ENCODE data around the gene COL5A2. TPM values are rescaled to one million over a fixed set of nuclear protein-coding genes. Genes with fewer than 3 reads are reported as not detected.

Gene COL5A2
- total and polyA plus RNA-seq, 8 donors, result 122 to 324 (median 210) TPM

GRCh38 chr2:189213250-189213649 is 33.7 kb upstream of the COL5A2 start:
- no peak for TF ChIP-seq CTCF (IDR thresholded peaks at IDR 0.05)
- Histone ChIP-seq H3K9me3 (no peaks in the 10 kb centered on the region), H3K27ac (no peak overlapping the region), H3K27me3 (no peaks in the 10 kb centered on the region), H3K36me3 (no peaks in the 10 kb centered on the region), H3K4me3 (no peak overlapping the region), H3K4me1 (peaks cover 0 to 6% of the 10 kb centered on the region in 2 donors)
- ATAC-seq (no peak), DNase-seq (peak in 2 of 4 donors; percentile 13 to 42)
- intact Hi-C loops (cut with DNase I), result no loop called here

- Histone ChIP-seq H3K27me3 (no peaks in the 10 kb centered on the region), H3K36me3 (no peaks in the 10 kb centered on the region), H3K4me1 (peaks cover 0 to 6% of the 10 kb centered on the region in 2 donors), H3K9me3 (no peaks in the 10 kb centered on the region), H3K27ac (peak overlapping the region; percentile 1 to 81), H3K4me3 (no peak overlapping the region)
- DNase-seq (peak in 3 of 4 donors; percentile 40 to 65 (median 45)), ATAC-seq (peak; percentile 69)
- intact Hi-C loops (cut with DNase I), result no loop called here
- no peak for TF ChIP-seq CTCF (IDR thresholded peaks at IDR 0.05)
Measured at GRCh38 chr2:189210250-189211087, 30.9 kb upstream of the COL5A2 start.

- no peak for DNase-seq
- no peak for TF ChIP-seq CTCF (IDR thresholded peaks at IDR 0.05)
- ATAC-seq, result no peak
- Histone ChIP-seq H3K9me3 (no peaks in the 10 kb centered on the region), H3K36me3 (no peaks in the 10 kb centered on the region), H3K4me1 (peaks cover 0 to 6% of the 10 kb centered on the region in 2 donors), H3K4me3 (no peak overlapping the region), H3K27ac (no peak overlapping the region), H3K27me3 (no peaks in the 10 kb centered on the region)
- intact Hi-C loops (cut with DNase I), result no loop called here
Measured at GRCh38 chr2:189208254-189208653, 28.7 kb upstream of the COL5A2 start.

- Histone ChIP-seq H3K4me3 (no peak overlapping the region), H3K4me1 (no peaks in the 10 kb centered on the region), H3K27ac (peak overlapping the region in 1 of 2 donors; percentile 45), H3K27me3 (no peaks in the 10 kb centered on the region), H3K9me3 (no peaks in the 10 kb centered on the region), H3K36me3 (no peaks in the 10 kb centered on the region)
- TF ChIP-seq CTCF (IDR thresholded peaks at IDR 0.05), result no peak
- DNase-seq (no peak), ATAC-seq (no peak)
- intact Hi-C loops (cut with DNase I), result no loop called here
Measured at GRCh38 chr2:189204322-189204941, 24.9 kb upstream of the COL5A2 start.

- intact Hi-C loops (cut with DNase I), result no loop called here
- H3K4me1 ChIP-seq, result no peaks in the 10 kb centered on the region
- H3K4me3 ChIP-seq, result no peak overlapping the region
- no peaks in the 10 kb centered on the region for H3K9me3 ChIP-seq
- no peak overlapping the region for H3K27ac ChIP-seq
- DNase-seq (no peak), ATAC-seq (no peak)
- no peak for TF ChIP-seq CTCF (IDR thresholded peaks at IDR 0.05)
- H3K36me3 ChIP-seq, result no peaks in the 10 kb centered on the region
- H3K27me3 ChIP-seq, result no peaks in the 10 kb centered on the region
Measured at GRCh38 chr2:189203177-189203799, 23.7 kb upstream of the COL5A2 start.

Measured in left lung (tissue), 10 donors.